KBM-7 (cell line): ENCODE results near the gene ADGRL3.

ENCODE experiments used
- DNase-seq: peaks from one replicate; pipeline ENCODE4 v3.0.0-alpha.2; 2015
- in situ Hi-C: fragments of 300-500 bp; cut with MboI; formaldehyde crosslinking; loops from 2 replicates; pipeline ENCODE4 v1.14.3; 2020; ENCODE audit warnings: low sequenced_read_pairs, low pct_unique_long_range_greater_than_20kb, mixed read lengths

ADGRL3 gene

DNA sequence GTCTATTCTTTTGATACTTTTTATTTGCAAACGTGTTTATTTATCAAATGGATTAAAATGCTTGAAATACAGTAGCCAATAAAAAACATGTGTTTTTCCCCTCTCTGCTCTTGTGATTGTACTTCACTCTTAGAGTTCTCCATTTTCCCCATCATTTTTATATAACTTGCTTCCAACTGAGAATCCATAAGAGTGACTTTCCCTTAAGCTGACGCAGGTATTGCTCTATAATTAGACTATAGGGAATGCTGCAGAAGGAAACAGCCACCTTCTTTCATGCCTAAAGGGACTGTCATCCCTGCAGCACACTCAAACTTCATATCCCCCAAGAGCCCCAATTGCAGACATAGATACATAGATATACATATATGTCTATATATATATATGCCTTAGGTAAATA lies 456.9 kb downstream of the ADGRL3 start:
- no peak for DNase-seq
- in situ Hi-C loops = no loop called here

DNA sequence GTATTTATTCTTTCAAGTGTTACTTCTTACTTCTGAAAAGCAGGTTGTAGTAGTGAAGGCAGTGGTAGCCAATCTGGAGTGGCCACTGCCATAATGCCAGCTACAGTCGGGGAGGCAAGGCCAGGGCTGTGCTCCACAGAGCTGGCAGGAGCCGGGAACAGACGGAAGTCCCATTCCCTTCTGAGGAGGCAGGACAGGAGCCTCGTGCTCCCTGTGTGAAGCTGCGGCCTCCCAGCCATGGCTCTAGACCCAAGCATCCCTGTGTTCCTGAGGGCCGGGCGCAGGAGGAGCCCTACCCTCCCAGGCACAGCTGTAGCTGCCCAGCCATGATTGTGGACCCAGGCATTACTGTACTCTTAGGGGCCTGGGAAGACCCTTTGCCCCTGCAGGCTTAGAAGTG lies 461.8 kb downstream of the ADGRL3 start:
- DNase-seq = no peak

DNA sequence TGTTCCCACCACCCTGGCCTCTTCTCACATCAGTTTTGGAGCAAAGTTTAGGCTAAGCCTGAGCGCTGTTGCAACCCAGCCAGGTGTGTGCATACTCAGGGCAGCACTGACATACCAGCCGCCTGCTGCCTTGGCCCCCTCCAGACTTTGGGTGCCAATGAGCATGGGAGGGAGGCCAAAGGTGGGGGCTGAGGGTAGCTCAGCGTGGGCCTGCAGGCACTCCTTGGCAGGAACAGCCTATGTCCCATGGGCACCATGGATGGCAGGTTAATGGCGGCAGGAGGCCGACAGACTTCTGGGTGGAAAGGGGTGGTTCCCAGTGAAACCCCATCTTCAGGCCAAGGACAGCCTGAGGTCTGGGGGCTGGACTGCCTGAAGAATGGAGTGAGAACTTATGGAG lies 462.2 kb downstream of the ADGRL3 start:
- in situ Hi-C loops = no loop called here
- no peak for DNase-seq

More for the DNA sequence above, 461.8 kb downstream of the ADGRL3 start:
- in situ Hi-C loops = no loop called here

DNA sequence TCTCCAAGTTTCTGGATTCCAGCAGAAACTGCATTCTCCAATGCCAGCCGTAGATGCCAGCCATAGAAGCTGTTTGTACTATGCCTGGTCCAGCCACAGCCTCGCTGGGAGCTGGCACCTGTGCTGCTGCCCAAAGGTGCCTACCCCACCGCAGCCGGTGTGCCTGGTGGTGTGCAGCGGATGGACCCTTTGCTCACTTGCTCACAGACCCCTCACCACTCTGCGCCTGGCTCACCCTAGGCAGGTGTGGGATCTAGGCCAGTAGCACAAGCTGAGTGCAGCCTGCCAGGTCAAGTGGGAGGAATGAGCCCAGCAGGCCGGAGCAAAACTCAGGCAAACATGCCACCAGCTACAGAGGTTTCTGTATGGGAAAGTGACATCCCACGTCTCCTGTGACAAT lies 463.2 kb downstream of the ADGRL3 start:
- DNase-seq = no peak
- in situ Hi-C loops = no loop called here

DNA sequence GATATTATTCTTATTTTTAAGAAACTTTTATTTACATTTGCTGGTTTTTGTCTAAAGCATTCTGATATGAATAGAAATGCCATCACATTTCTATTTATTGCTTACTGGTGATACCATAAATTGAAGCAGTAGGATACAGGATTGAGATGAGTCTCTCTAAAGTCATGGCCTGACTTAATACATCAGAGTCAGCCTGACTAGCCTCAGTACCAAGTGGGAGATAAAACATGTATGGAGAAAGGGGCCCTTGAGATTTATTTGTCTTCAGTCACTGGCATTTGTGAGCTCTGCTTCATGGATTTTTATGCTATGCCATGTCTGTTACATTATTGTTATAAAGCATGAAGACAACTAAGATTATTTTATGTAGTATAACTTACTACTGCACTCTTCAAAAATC lies 465.5 kb downstream of the ADGRL3 start:
- in situ Hi-C loops = no loop called here
- DNase-seq = no peak

DNA sequence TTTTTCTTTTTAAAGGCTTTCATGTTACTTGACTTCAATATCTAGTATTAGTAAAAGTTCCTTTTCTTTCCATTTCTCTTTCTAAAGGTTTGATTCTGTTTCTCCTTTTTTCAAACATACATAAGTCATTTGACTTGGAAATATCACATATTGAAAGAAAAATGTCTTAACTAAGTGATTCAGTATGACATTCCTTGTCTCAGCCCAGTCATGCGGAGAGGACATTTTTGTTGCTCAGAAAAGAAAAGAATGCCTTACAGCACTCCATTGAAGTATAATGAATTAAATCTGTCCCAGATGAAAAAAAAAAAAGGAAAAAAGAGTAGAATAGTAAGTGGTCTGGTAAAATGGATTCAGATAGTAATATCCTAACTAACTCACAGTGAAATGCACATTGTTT lies 466.1 kb downstream of the ADGRL3 start:
- no peak for DNase-seq
- in situ Hi-C loops = no loop called here

DNA sequence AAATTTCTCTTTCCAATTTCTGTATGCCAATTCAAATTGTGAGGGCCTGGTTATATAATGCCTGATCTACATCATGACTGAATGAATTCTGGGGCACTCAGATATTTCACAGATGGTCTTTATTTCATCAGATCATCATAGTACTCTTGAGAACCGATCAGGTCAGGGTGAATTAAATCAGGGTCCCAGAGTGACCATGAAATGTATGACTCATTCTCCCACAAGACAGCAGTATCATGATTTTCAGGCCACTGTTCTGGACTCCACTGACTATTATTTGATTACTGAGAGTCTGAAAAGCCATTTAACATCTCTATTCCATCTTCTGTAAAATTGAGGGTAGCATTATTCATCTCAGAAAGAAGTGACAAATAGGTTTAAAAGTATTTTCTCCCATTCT lies 471.5 kb downstream of the ADGRL3 start:
- DNase-seq = no peak
- in situ Hi-C loops = no loop called here

DNA sequence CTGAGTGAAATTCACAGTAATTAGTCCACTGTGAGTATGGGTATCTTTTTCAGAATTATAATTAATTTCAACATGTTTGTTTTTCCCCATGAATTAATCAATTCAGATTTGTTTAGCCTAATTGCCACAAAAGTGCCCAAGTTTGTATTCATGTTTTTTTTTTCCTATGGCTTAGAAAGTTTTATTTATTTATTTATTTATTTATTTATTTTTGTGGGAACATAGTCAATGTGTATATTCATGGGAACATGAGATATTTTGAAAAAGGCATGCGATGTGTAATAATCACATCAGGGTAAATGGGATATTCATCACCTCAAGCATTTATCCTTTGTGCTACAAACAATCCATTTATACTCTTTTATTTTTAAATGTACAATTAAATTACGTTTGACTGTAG lies 475.3 kb downstream of the ADGRL3 start:
- no peak for DNase-seq
- in situ Hi-C loops = no loop called here

DNA sequence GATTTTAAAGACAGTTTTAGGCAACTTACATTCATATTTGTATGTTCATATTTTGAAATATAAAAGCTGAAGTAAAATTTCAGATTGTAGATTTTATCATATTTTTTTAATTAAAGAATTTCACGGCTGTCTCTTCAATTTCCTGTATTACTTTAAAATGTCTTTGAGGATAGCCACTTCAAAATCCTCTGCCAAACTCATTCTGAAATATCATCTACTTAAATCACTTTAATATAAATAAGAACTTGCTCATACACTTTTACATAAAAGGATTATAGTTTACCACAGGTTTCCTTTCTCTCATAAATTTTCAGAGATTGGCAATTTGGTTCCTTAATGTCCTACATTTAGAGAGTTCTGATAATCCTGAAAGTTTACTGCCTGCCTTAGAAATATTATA lies 478.2 kb downstream of the ADGRL3 start:
- in situ Hi-C loops = no loop called here
- no peak for DNase-seq

DNA sequence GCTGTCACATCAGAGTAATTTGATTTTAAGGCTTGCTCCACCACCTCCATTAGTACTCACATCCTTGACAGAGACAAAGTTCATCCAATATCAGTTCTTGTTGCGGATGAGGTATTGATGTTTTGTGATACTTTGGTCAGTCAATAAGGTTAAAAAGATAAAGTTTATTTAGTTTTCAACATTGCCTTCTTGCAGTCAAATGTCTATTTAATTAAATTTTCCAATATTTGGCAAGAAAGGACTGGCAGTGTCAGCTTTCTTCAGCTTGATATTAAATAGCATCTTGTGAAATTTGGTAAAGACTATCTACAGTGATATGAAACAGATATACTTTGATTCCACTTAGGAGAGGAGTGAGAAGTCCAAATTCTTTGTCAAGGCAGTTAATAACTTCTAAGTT lies 493.4 kb downstream of the ADGRL3 start:
- in situ Hi-C loops = no loop called here
- no peak for DNase-seq

DNA sequence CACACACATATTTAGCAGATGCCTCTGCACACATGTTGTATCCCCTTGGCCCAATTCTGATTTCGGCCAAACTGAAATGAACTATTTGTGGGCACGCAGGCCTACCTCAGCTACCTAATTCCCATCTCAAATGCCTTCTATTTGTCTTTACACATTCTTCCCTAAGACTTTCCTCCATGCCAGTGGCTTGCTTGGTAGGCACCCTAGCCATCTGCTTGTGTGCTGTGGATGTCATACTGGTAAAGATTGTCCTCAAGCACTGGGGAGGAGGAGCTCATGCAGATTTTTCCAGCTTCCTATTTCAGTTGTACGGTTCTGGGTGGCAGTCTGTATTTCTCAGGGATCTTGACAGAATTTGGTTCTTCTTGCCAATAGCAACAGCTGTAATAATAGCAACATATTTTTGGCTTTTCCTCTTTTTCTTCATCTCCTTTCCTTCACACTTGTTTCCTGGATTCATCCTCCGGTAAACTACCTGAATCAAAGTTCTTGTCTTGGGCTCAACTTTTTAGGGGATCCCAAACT lies 514.3 kb downstream of the ADGRL3 start:
- no peak for DNase-seq
- in situ Hi-C loops = no loop called here

DNA sequence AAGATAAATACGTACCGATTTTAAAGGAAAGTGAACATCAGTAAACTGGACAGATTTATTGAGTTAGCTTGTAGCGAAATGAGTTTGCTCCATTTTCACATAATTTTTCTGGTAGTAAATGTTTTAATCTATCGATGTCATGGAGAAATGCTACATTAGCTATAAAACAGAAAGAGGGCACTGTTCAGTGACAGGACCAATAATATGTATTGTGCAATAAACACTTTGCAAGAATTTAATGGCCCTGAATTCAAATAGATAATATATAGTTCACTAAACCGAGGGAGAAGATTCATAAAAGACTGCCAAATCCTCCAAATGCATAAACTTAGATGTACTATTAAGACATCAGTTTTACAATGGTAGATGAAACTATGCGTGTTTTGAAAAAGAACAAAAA lies 516.3 kb downstream of the ADGRL3 start:
- in situ Hi-C loops = no loop called here
- DNase-seq = no peak

DNA sequence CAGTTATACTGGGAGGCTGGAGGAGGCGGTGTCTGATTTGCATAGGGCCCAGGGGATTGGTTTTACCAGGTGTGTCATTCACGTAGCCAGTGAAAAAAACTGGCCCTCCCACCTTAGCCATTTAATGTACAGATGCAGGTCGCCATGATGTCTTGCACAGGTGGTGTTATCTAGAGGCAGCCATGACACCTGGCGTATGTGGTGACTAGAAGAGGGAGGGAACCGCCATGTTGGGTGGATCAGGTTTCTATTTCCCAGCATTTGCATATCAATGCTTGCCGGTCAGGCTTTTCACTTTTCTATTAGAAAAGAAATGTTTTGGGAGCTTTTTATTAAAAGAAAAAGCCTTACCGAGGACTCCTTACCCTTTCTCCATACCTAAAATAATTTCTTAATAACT lies 523.4 kb downstream of the ADGRL3 start:
- in situ Hi-C loops = no loop called here
- DNase-seq = no peak

DNA sequence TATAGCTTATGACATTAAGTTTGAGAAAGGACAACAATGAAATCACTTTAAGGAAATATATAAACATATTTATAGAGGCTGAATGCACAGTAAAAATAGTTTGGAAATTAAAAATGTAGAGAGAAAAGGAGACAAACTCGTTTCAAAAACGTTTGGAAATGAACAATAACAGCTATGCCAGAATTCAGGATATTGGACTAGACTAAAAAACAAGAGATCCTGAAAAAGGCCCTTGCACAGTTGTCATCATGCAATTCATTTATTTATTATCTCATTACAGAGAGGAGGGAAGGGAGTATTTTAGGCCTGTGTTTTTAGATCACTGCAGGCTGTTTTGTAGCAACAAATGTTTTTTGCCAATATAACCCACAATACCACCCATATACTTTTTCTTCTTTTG lies 527.2 kb downstream of the ADGRL3 start:
- in situ Hi-C loops = no loop called here
- no peak for DNase-seq

DNA sequence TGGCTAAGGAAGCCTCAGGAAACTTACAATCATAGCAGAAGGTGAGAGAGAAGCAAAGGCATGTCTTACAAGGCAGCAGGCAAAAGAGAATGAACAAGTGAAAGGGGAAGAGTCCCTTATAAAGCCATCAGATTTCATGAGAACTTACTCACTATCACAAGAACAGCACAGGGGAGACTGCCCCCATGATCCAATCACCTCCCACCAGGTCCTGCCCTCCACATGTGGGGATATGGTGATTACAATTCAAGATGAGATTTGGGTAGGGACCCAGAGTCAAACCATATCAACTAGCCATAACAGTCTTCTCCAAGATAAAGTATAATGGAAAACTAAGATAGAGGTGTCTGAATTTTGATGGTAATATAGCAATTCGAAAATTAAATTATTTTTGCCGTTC lies 534.3 kb downstream of the ADGRL3 start:
- no peak for DNase-seq
- in situ Hi-C loops = no loop called here

DNA sequence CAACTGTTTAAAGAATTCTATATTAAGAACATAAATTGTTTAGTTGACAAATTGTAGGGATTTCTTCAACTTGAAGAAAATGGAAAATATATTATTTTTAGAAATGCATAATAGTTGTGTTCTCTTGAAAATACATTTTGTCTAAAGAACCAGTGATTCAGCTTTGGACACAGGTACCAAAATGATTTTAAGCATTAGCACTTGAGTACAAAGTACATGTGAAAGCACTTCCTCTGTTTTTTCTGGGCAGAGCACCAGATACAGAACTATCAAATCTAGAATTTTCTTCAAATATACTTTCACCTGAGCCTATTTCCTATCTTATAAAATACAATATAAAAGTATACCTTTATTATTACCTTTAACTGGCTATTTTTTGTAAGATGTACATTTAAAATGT lies 539.8 kb downstream of the ADGRL3 start:
- no peak for DNase-seq
- in situ Hi-C loops = no loop called here

DNA sequence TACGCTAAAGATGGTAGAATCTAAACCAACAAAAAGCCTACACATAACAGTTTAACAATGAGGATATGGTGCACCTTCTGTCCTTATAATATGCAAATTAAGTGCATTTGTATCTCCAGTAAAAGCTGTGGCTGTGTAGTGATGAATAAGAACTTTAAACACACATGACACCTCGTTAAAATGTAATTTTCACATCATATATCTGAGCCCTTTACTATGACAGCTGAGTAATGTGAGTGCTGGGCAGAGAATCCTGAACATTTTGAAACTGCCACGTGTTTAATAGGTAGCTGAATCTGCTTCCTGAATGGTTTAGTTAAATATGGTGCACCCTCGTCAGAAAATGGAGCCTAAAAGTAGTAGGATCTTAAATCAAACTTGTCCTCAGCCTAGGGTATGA lies 540.8 kb downstream of the ADGRL3 start:
- no peak for DNase-seq
- in situ Hi-C loops = no loop called here

DNA sequence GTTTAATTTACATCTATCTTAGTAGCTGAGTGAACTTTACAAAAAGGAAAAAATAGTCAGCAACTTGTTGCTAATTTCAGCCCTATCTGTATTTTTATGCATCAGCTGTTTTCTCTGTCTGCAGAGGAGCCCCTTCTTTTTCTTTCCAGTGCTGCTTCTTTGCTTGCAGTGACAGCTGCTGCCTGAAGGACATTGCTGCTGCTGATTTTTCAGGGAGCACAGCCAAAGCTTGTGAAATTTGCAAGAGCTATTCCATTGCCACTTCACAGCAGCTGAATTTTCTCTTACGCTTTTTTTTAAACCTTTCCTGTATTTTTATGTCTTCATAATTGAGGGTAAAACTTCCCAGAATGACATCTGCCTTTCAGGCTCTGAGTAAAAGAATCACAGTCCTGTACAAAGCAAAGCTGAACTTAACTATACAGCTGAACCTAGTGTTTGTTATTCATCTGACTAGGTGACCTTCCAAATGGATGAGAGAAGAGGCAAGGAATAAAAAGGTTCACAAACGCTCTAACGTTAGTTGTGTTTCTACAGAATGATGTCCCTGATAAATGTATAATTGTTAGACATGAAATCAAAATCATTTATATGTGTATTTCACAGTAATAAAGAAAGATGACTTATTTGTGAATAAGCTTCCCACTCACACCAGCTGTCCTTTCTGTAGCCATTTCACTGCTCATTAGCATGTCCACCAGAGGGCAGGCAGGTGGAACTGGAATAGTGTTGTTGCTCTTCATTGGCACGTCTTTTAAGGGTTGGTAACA lies 541.4 kb downstream of the ADGRL3 start:
- DNase-seq = no peak
- in situ Hi-C loops = no loop called here

DNA sequence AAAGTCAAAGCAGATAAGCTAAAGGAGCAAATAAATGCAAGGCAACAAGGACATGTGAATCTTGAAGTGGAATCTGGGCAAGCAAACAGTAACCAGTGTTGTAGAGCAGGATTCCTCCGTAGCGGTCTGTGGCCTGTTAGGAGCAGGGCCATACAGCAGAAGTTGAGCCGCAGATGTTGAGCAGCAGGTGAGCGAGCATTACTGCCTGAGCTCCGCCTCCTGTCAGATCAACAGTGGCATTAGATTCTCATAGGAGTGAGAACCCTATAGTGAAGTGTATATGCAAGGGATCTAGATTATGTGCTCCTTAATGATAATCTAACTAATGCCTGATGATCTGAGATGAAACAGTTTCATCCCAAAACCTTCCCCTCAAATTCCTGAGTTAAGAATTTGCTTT lies 550.7 kb downstream of the ADGRL3 start:
- in situ Hi-C loops = no loop called here
- no peak for DNase-seq

DNA sequence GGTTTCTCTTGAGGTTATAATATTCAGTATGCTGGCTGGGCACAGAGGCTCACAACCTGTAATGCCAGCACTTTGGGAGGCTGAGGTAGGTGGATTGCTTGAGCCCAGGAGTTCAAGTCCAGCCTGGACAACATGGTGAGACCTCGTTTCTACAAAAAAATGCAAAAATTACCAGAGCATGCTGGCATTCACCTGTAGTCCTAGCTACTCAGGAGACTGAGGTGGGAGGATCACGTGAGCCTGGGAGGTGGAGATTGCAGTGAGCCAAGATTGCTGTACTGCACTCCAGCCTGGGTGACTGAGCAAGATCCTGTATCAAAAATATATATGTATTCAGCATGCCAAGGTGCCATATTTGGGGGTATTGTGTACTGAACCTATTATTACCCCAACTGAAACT lies 552.5 kb downstream of the ADGRL3 start:
- DNase-seq = no peak
- in situ Hi-C loops = no loop called here

DNA sequence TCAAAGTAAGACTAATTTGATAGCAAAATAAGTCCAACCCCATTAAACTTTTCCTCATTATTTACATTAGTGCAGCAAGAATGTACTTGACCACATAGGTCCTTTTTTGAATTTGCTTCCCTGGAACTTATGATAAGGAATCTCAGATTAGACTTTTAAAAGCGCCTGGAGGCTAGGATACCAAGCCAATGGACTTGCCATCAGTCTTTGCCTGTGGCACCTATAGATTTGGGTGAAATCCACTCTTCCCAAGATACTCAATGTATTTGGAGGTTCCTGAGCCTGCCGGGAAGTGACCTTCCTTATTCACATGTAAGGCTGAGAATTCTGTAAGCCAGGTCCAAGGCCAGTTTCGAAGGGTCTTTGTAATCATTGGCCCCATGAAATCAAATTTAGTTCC lies 553.6 kb downstream of the ADGRL3 start:
- no peak for DNase-seq
- in situ Hi-C loops = no loop called here
